Liver (tissue), 9 donors: ENCODE results near the gene PLD6. TPM values are rescaled to one million over a fixed set of nuclear protein-coding genes. Genes with fewer than 3 reads are reported as not detected.

Source experiments
- DNase-seq: peaks from one replicate; pipeline ENCODE4 v3.0.0-alpha.2; 2017; ENCODE audit warnings: low spot score
- H3K27ac ChIP-seq, 2 donors: one replicate each; pipeline ENCODE4 v1.7.0; 2013; ENCODE audit warnings: inconsistent platforms in 2 of 2, low read length in 2 of 2, control low read depth in 1 of 2, low read depth in 1 of 2, mild to moderate bottlenecking in 1 of 2
- H3K27me3 ChIP-seq, 4 donors: one replicate each; pipeline versions ENCODE4 v1.6.1 to v1.7.0; 2013; ENCODE audit warnings: low read length in 3 of 4, inconsistent platforms in 1 of 4, mild to moderate bottlenecking in 1 of 4, moderate library complexity in 1 of 4; ENCODE audit not compliant: control insufficient read depth in 4 of 4, insufficient read depth in 4 of 4
- H3K36me3 ChIP-seq, 4 donors: one replicate each; pipeline versions ENCODE4 v1.6.1 to v1.7.0; 2013; ENCODE audit warnings: low read length in 3 of 4, mild to moderate bottlenecking in 3 of 4, low read depth in 1 of 4, moderate library complexity in 1 of 4; ENCODE audit not compliant: control insufficient read depth in 4 of 4, insufficient read depth in 3 of 4
- H3K4me1 ChIP-seq, 4 donors: one replicate each; pipeline versions ENCODE4 v1.6.1 to v1.7.0; 2013; ENCODE audit warnings: low read length in 3 of 4, mild to moderate bottlenecking in 3 of 4, moderate library complexity in 1 of 4; ENCODE audit not compliant: control insufficient read depth in 4 of 4, insufficient read depth in 4 of 4
- H3K4me3 ChIP-seq, 3 donors: one replicate each; pipeline versions ENCODE4 v1.6.1 to v1.7.0; 2013; ENCODE audit warnings: low read length in 3 of 3, control low read depth in 1 of 3, low read depth in 1 of 3, mild to moderate bottlenecking in 1 of 3
- H3K9ac ChIP-seq, 2 donors: one replicate each; pipeline ENCODE4 v1.7.0; 2013; ENCODE audit warnings: low read length in 2 of 2, mild to moderate bottlenecking in 2 of 2, moderate library complexity in 2 of 2, control low read depth in 1 of 2, low read depth in 1 of 2
- H3K9me3 ChIP-seq, 4 donors: one replicate each; pipeline versions ENCODE4 v1.6.1 to v1.7.0; 2013; ENCODE audit warnings: low read length in 3 of 4; ENCODE audit not compliant: control insufficient read depth in 4 of 4
- ATF3 ChIP-seq: IDR thresholded peaks from 2 replicates; pipeline ENCODE4 v1.6.1; 2016; ENCODE audit warnings: antibody characterized with exemption
- CTCF ChIP-seq: fragments of 150-350 bp; IDR thresholded peaks from 2 replicates; pipeline ENCODE4 v1.5.1; 2017; ENCODE audit warnings: improper control_type of control experiment, low read depth, low read length; ENCODE audit not compliant: missing input control
- EGR1 ChIP-seq, 2 donors: IDR thresholded peaks; 2 replicates each; pipeline ENCODE4 v1.6.1; 2016 to 2018; ENCODE audit warnings: antibody characterized with exemption in 2 of 2, low read depth in 2 of 2
- FOXA1 ChIP-seq: IDR thresholded peaks from 2 replicates; pipeline ENCODE4 v1.6.1; 2016; ENCODE audit warnings: antibody characterized with exemption
- FOXA2 ChIP-seq: IDR thresholded peaks from 2 replicates; pipeline ENCODE4 v1.6.1; 2016; ENCODE audit warnings: antibody characterized with exemption
- GABPA ChIP-seq, 2 donors: IDR thresholded peaks in 1 of 2; conservative IDR thresholded peaks in 1 of 2; 2 replicates each; pipeline ENCODE4 v1.6.1; 2016; ENCODE audit warnings: antibody characterized with exemption in 2 of 2, mild to moderate bottlenecking in 1 of 2, moderate library complexity in 1 of 2
- HNF4A ChIP-seq, 2 donors: conservative IDR thresholded peaks; 2 replicates each; pipeline ENCODE4 v1.6.1; 2016; ENCODE audit warnings: antibody characterized with exemption in 2 of 2, mild to moderate bottlenecking in 2 of 2
- HNF4G ChIP-seq: IDR thresholded peaks from 2 replicates; pipeline ENCODE4 v1.6.1; 2016; ENCODE audit warnings: antibody characterized with exemption
- JUND ChIP-seq, 2 donors: IDR thresholded peaks; 2 replicates each; pipeline ENCODE4 v1.6.1; 2016; ENCODE audit warnings: antibody characterized with exemption in 2 of 2
- MAX ChIP-seq: IDR thresholded peaks from 2 replicates; pipeline ENCODE4 v1.6.1; 2016; ENCODE audit warnings: antibody characterized with exemption
- NR2F2 ChIP-seq: IDR thresholded peaks from 2 replicates; pipeline ENCODE4 v1.6.1; 2016; ENCODE audit warnings: antibody characterized with exemption
- RAD21 ChIP-seq, 2 donors: IDR thresholded peaks; 2 replicates each; pipeline ENCODE4 v1.6.1; 2016; ENCODE audit warnings: antibody characterized with exemption in 2 of 2, mild to moderate bottlenecking in 2 of 2
- REST ChIP-seq: IDR thresholded peaks from 2 replicates; pipeline ENCODE4 v1.6.1; 2016; ENCODE audit warnings: antibody characterized with exemption, mild to moderate bottlenecking
- RXRA ChIP-seq, 2 donors: IDR thresholded peaks; 2 replicates each; pipeline ENCODE4 v1.6.1; 2017 to 2018; ENCODE audit warnings: antibody characterized with exemption in 2 of 2, mild to moderate bottlenecking in 1 of 2
- SP1 ChIP-seq: IDR thresholded peaks from 2 replicates; pipeline ENCODE4 v1.6.1; 2018; ENCODE audit warnings: antibody characterized with exemption, mild to moderate bottlenecking
- TAF1 ChIP-seq: conservative IDR thresholded peaks from 2 replicates; pipeline ENCODE4 v1.6.1; 2016; ENCODE audit warnings: antibody characterized with exemption, mild to moderate bottlenecking
- YY1 ChIP-seq: IDR thresholded peaks from 2 replicates; pipeline ENCODE4 v1.6.1; 2016; ENCODE audit warnings: antibody characterized with exemption, mild to moderate bottlenecking
- ZBTB33 ChIP-seq: IDR thresholded peaks from 2 replicates; pipeline ENCODE4 v1.6.1; 2016; ENCODE audit warnings: antibody characterized with exemption
- WGBS: extraction: QIAGEN DNeasy Blood & Tissue Kit; methylation state at CpG from one replicate; pipeline ENCODE4 v1.1.7; 2013; 5-methylcytosine and 5-hydroxymethylcytosine counted together
- polyA plus RNA-seq, 2 donors: library from polyadenylated mRNA; stranded (reverse) in 1 of 2; unstranded in 1 of 2; fragments of 200-250 nt in 1 of 2; fragments of >200 nt in 1 of 2; fragmentation: Nextera tagmentation in 1 of 2; extraction: Ambion mirVana in 1 of 2; gene quantifications; one replicate each; pipeline versions ENCODE4 v1.2.1 to v1.2.3, GENCODE V29; 2013 to 2015
- total RNA-seq, 2 donors: library from RNA; depleted of rRNA; stranded (reverse); fragments of >200 nt; gene quantifications; one replicate each; pipeline ENCODE4 v1.2.3, GENCODE V29; 2014
- donor health status: healthy.
- donor health status: healthy.
- donor health status: healthy.
- donor health status: healthy.
- donor health status: healthy.

Gene PLD6
- total and polyA plus RNA-seq, 4 donors, result 1.2 to 2.3 (median 1.5) TPM

- 96% methylated on average over 10 of the region's 10 CpGs for WGBS
- H3K4me3 ChIP-seq, result no peak overlapping the region
- H3K36me3 ChIP-seq, result peaks cover 4 to 80% (median 40%) of the 10 kb centered on the region in 4 donors
- no peak for DNase-seq
- no peak overlapping the region for H3K27ac ChIP-seq
- H3K9ac ChIP-seq, result no peak overlapping the region
- no peaks in the 10 kb centered on the region for H3K9me3 ChIP-seq
- TF ChIP-seq FOXA2 (no peak), NR2F2 (no peak), JUND (IDR thresholded peaks at IDR 0.05) (no peak), FOXA1 (no peak), ATF3 (no peak), REST (no peak), EGR1 (IDR thresholded peaks at IDR 0.05; ENCODE audit: low read depth in 2 of 2) (no peak), CTCF (no peak), HNF4A (conservative IDR thresholded peaks at IDR 0.05) (no peak), MAX (no peak), YY1 (no peak), GABPA (IDR thresholded peaks at IDR 0.05 in 1 of 2, conservative IDR thresholded peaks at IDR 0.05 in 1 of 2) (no peak), TAF1 (no peak), RAD21 (IDR thresholded peaks at IDR 0.05) (no peak), ZBTB33 (no peak), RXRA (IDR thresholded peaks at IDR 0.05) (no peak), SP1 (no peak), HNF4G (no peak)
- no peaks in the 10 kb centered on the region for H3K4me1 ChIP-seq
- no peaks in the 10 kb centered on the region for H3K27me3 ChIP-seq
Measured at GRCh38 chr17:17167356-17167755, 38.8 kb downstream of the PLD6 start.

- Histone ChIP-seq H3K9me3 (no peaks in the 10 kb centered on the region), H3K4me3 (no peak overlapping the region), H3K36me3 (peaks cover 4 to 81% (median 42%) of the 10 kb centered on the region in 4 donors), H3K4me1 (no peaks in the 10 kb centered on the region), H3K27ac (no peak overlapping the region), H3K27me3 (no peaks in the 10 kb centered on the region), H3K9ac (no peak overlapping the region)
- 96% methylated on average over 8 of the region's 8 CpGs for WGBS
- no peak for DNase-seq
- TF ChIP-seq TAF1 (no peak), EGR1 (IDR thresholded peaks at IDR 0.05; ENCODE audit: low read depth in 2 of 2) (no peak), FOXA1 (no peak), HNF4A (conservative IDR thresholded peaks at IDR 0.05) (no peak), REST (no peak), CTCF (no peak), GABPA (IDR thresholded peaks at IDR 0.05 in 1 of 2, conservative IDR thresholded peaks at IDR 0.05 in 1 of 2) (no peak), RXRA (IDR thresholded peaks at IDR 0.05) (no peak), ATF3 (no peak), NR2F2 (no peak)
Measured at GRCh38 chr17:17166446-17166845, 39.7 kb downstream of the PLD6 start.
